OCI-LY3 (cell line): ENCODE results near the gene C1orf141.

Source experiments
- EZH2phosphoT487 ChIP-seq: fragments of 200-600 bp; shearing (Covaris generic); IDR thresholded peaks from 2 replicates; pipeline ENCODE4 v1.6.1; 2018; ENCODE audit warnings: antibody characterized with exemption, mixed run types, low read depth
- TF ChIP-seq, protein P1 (sequence below): fragments of 200-600, 300-600 bp; sonication (generic); IDR thresholded peaks from 2 replicates; pipeline ENCODE4 v1.5.1; 2014; ENCODE audit warnings: antibody characterized with exemption, low read length, low read depth

DNA sequence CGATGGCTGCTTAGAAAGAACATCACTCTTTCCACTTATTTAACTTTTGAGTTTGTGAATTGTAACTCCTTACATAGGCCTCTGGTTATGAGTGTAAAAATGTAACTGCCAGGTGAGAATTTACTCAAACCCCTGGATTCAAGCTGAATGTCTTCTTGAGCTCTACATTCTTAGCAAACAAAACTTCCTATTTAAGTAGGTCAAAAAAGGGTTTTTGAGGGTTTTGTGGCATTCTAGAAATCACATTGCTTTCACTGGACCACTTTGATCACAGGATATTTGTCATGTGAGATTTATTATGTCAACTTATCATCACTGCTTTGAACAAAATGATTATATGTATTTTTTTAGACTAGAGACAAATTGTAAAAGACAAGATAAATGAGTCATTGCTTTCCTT lies 37.2 kb upstream of the C1orf141 start:
- TF ChIP-seq, protein P1, sequence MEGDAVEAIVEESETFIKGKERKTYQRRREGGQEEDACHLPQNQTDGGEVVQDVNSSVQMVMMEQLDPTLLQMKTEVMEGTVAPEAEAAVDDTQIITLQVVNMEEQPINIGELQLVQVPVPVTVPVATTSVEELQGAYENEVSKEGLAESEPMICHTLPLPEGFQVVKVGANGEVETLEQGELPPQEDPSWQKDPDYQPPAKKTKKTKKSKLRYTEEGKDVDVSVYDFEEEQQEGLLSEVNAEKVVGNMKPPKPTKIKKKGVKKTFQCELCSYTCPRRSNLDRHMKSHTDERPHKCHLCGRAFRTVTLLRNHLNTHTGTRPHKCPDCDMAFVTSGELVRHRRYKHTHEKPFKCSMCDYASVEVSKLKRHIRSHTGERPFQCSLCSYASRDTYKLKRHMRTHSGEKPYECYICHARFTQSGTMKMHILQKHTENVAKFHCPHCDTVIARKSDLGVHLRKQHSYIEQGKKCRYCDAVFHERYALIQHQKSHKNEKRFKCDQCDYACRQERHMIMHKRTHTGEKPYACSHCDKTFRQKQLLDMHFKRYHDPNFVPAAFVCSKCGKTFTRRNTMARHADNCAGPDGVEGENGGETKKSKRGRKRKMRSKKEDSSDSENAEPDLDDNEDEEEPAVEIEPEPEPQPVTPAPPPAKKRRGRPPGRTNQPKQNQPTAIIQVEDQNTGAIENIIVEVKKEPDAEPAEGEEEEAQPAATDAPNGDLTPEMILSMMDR: no peak
- no peak for TF ChIP-seq EZH2phosphoT487
